ENCODE data around the gene NCKAP5.

NCKAP5 gene

GRCh38 chr2:133599211-133599803 is 31.0 kb upstream of the NCKAP5 start:
- Histone ChIP-seq H2AK5ac (ENCODE audit: low read length) (no peak overlapping the region), H4K8ac (ENCODE audit: low read depth, low read length) (no peak overlapping the region), H3K4me2 (ENCODE audit: low read length) (no peak overlapping the region), H4K5ac (ENCODE audit: low read length) (no peak overlapping the region), H3K23ac (ENCODE audit: low read length) (no peak overlapping the region), H3K27me3 (ENCODE audit: insufficient read depth, low read length, poor library complexity) (no peaks in the 10 kb centered on the region), H3K56ac (ENCODE audit: low read length) (no peak overlapping the region), H3K79me1 (ENCODE audit: low read length) (no peaks in the 10 kb centered on the region), H3K9ac (ENCODE audit: low read length) (no peak overlapping the region), H2BK15ac (replicated peaks; ENCODE audit: low read depth) (no peak overlapping the region), H3K4me1 (ENCODE audit: control insufficient read depth, low read depth, low read length) (no peaks in the 10 kb centered on the region), H3K79me2 (ENCODE audit: control insufficient read depth, insufficient read depth, low read length) (no peaks in the 10 kb centered on the region), H2BK5ac (ENCODE audit: low read length) (no peak overlapping the region), H2BK120ac (ENCODE audit: low read depth, low read length) (no peak overlapping the region), H3K4ac (ENCODE audit: low read depth, low read length) (no peak overlapping the region), H3K4me3 (ENCODE audit: low read length) (no peak overlapping the region), H3K36me3 (ENCODE audit: control insufficient read depth, insufficient read depth, low read length) (no peaks in the 10 kb centered on the region), H3K18ac (ENCODE audit: low read length) (no peak overlapping the region), H3K27ac (ENCODE audit: low read depth, low read length) (no peak overlapping the region)
- WGBS (ENCODE audit: extremely low coverage, insufficient coverage, low lambda C conversion rate): no CpG with 5 or more reads among the region's 5 CpGs
- no peak for DNase-seq

- WGBS (ENCODE audit: extremely low coverage, insufficient coverage, low lambda C conversion rate): no CpG with 5 or more reads among the region's 2 CpGs
- H3K36me3 ChIP-seq (ENCODE audit: control insufficient read depth, insufficient read depth, low read length): no peaks in the 10 kb centered on the region
- H4K5ac ChIP-seq (ENCODE audit: low read length): no peak overlapping the region
Observed at GRCh38 chr2:133598769-133599168, 30.5 kb upstream of the NCKAP5 start.

GRCh38 chr2:133596701-133597393 is 28.6 kb upstream of the NCKAP5 start:
- H3K27ac ChIP-seq (ENCODE audit: low read depth, low read length): no peak overlapping the region
- WGBS (ENCODE audit: extremely low coverage, insufficient coverage, low lambda C conversion rate): no CpG with 5 or more reads among the region's 4 CpGs
- no peak overlapping the region for H2BK5ac ChIP-seq (ENCODE audit: low read length)
- no peak overlapping the region for H3K23ac ChIP-seq (ENCODE audit: low read length)
- no peak overlapping the region for H2AK5ac ChIP-seq (ENCODE audit: low read length)
- peak; percentile 18 for DNase-seq
- no peaks in the 10 kb centered on the region for H3K36me3 ChIP-seq (ENCODE audit: control insufficient read depth, insufficient read depth, low read length)
- no peak overlapping the region for H3K9ac ChIP-seq (ENCODE audit: low read length)
- no peak overlapping the region for H2BK15ac ChIP-seq (replicated peaks; ENCODE audit: low read depth)
- no peaks in the 10 kb centered on the region for H3K27me3 ChIP-seq (ENCODE audit: insufficient read depth, low read length, poor library complexity)
- H3K4ac ChIP-seq (ENCODE audit: low read depth, low read length): no peak overlapping the region
- no peak overlapping the region for H3K4me3 ChIP-seq (ENCODE audit: low read length)
- H3K79me1 ChIP-seq (ENCODE audit: low read length): no peaks in the 10 kb centered on the region
- H3K4me1 ChIP-seq (ENCODE audit: control insufficient read depth, low read depth, low read length): no peaks in the 10 kb centered on the region
- H3K79me2 ChIP-seq (ENCODE audit: control insufficient read depth, insufficient read depth, low read length): no peaks in the 10 kb centered on the region
- H3K4me2 ChIP-seq (ENCODE audit: low read length): no peak overlapping the region
- H2BK120ac ChIP-seq (ENCODE audit: low read depth, low read length): no peak overlapping the region
- H4K5ac ChIP-seq (ENCODE audit: low read length): no peak overlapping the region
- no peak overlapping the region for H4K8ac ChIP-seq (ENCODE audit: low read depth, low read length)
- no peak overlapping the region for H3K56ac ChIP-seq (ENCODE audit: low read length)
- H3K18ac ChIP-seq (ENCODE audit: low read length): no peak overlapping the region

More at GRCh38 chr2:133598769-133599168, 30.5 kb upstream of the NCKAP5 start:
- Histone ChIP-seq H3K56ac (ENCODE audit: low read length) (no peak overlapping the region), H3K79me2 (ENCODE audit: control insufficient read depth, insufficient read depth, low read length) (no peaks in the 10 kb centered on the region), H3K4me2 (ENCODE audit: low read length) (no peak overlapping the region), H3K9ac (ENCODE audit: low read length) (no peak overlapping the region), H3K27me3 (ENCODE audit: insufficient read depth, low read length, poor library complexity) (no peaks in the 10 kb centered on the region), H2BK15ac (replicated peaks; ENCODE audit: low read depth) (no peak overlapping the region), H3K4ac (ENCODE audit: low read depth, low read length) (no peak overlapping the region), H3K79me1 (ENCODE audit: low read length) (no peaks in the 10 kb centered on the region), H3K4me3 (ENCODE audit: low read length) (no peak overlapping the region), H2BK5ac (ENCODE audit: low read length) (no peak overlapping the region), H3K18ac (ENCODE audit: low read length) (no peak overlapping the region), H3K23ac (ENCODE audit: low read length) (no peak overlapping the region), H2AK5ac (ENCODE audit: low read length) (no peak overlapping the region), H2BK120ac (ENCODE audit: low read depth, low read length) (no peak overlapping the region), H3K27ac (ENCODE audit: low read depth, low read length) (no peak overlapping the region), H3K4me1 (ENCODE audit: control insufficient read depth, low read depth, low read length) (no peaks in the 10 kb centered on the region), H4K8ac (ENCODE audit: low read depth, low read length) (no peak overlapping the region)
- DNase-seq: no peak

- no CpG with 5 or more reads among the region's 4 CpGs for WGBS (ENCODE audit: extremely low coverage, insufficient coverage, low lambda C conversion rate)
- H2BK15ac ChIP-seq (replicated peaks; ENCODE audit: low read depth): no peak overlapping the region
- H2AK5ac ChIP-seq (ENCODE audit: low read length): no peak overlapping the region
- no peak overlapping the region for H2BK5ac ChIP-seq (ENCODE audit: low read length)
- H4K8ac ChIP-seq (ENCODE audit: low read depth, low read length): no peak overlapping the region
- no peak overlapping the region for H3K18ac ChIP-seq (ENCODE audit: low read length)
- H3K23ac ChIP-seq (ENCODE audit: low read length): no peak overlapping the region
- DNase-seq: no peak
- H3K4ac ChIP-seq (ENCODE audit: low read depth, low read length): no peak overlapping the region
- no peak overlapping the region for H3K4me2 ChIP-seq (ENCODE audit: low read length)
- no peak overlapping the region for H3K27ac ChIP-seq (ENCODE audit: low read depth, low read length)
- no peaks in the 10 kb centered on the region for H3K4me1 ChIP-seq (ENCODE audit: control insufficient read depth, low read depth, low read length)
- H3K79me2 ChIP-seq (ENCODE audit: control insufficient read depth, insufficient read depth, low read length): no peaks in the 10 kb centered on the region
- H3K56ac ChIP-seq (ENCODE audit: low read length): no peak overlapping the region
- H3K36me3 ChIP-seq (ENCODE audit: control insufficient read depth, insufficient read depth, low read length): no peaks in the 10 kb centered on the region
- H3K9ac ChIP-seq (ENCODE audit: low read length): no peak overlapping the region
- no peak overlapping the region for H3K4me3 ChIP-seq (ENCODE audit: low read length)
- no peaks in the 10 kb centered on the region for H3K79me1 ChIP-seq (ENCODE audit: low read length)
- no peaks in the 10 kb centered on the region for H3K27me3 ChIP-seq (ENCODE audit: insufficient read depth, low read length, poor library complexity)
- H2BK120ac ChIP-seq (ENCODE audit: low read depth, low read length): no peak overlapping the region
- no peak overlapping the region for H4K5ac ChIP-seq (ENCODE audit: low read length)
Observed at GRCh38 chr2:133591164-133591563, 22.9 kb upstream of the NCKAP5 start.

- DNase-seq: no peak
- Histone ChIP-seq H3K4me3 (ENCODE audit: low read length) (no peak overlapping the region), H3K9ac (ENCODE audit: low read length) (no peak overlapping the region), H3K27me3 (ENCODE audit: insufficient read depth, low read length, poor library complexity) (no peaks in the 10 kb centered on the region), H3K36me3 (ENCODE audit: control insufficient read depth, insufficient read depth, low read length) (no peaks in the 10 kb centered on the region), H3K56ac (ENCODE audit: low read length) (no peak overlapping the region), H3K27ac (ENCODE audit: low read depth, low read length) (no peak overlapping the region), H4K8ac (ENCODE audit: low read depth, low read length) (no peak overlapping the region), H3K4me2 (ENCODE audit: low read length) (no peak overlapping the region), H3K4me1 (ENCODE audit: control insufficient read depth, low read depth, low read length) (no peaks in the 10 kb centered on the region), H4K5ac (ENCODE audit: low read length) (no peak overlapping the region), H2AK5ac (ENCODE audit: low read length) (no peak overlapping the region), H2BK120ac (ENCODE audit: low read depth, low read length) (no peak overlapping the region), H3K4ac (ENCODE audit: low read depth, low read length) (no peak overlapping the region), H2BK5ac (ENCODE audit: low read length) (no peak overlapping the region), H3K79me1 (ENCODE audit: low read length) (no peaks in the 10 kb centered on the region), H3K23ac (ENCODE audit: low read length) (no peak overlapping the region), H3K79me2 (ENCODE audit: control insufficient read depth, insufficient read depth, low read length) (no peaks in the 10 kb centered on the region), H2BK15ac (replicated peaks; ENCODE audit: low read depth) (no peak overlapping the region), H3K18ac (ENCODE audit: low read length) (no peak overlapping the region)
- no CpG with 5 or more reads among the region's 4 CpGs for WGBS (ENCODE audit: extremely low coverage, insufficient coverage, low lambda C conversion rate)
Observed at GRCh38 chr2:133589456-133589855, 21.2 kb upstream of the NCKAP5 start.

- no peak overlapping the region for H2BK15ac ChIP-seq (replicated peaks; ENCODE audit: low read depth)
- no peaks in the 10 kb centered on the region for H3K79me2 ChIP-seq (ENCODE audit: control insufficient read depth, insufficient read depth, low read length)
- no peaks in the 10 kb centered on the region for H3K79me1 ChIP-seq (ENCODE audit: low read length)
- no peak overlapping the region for H3K9ac ChIP-seq (ENCODE audit: low read length)
- H3K36me3 ChIP-seq (ENCODE audit: control insufficient read depth, insufficient read depth, low read length): no peaks in the 10 kb centered on the region
- no peak overlapping the region for H3K4ac ChIP-seq (ENCODE audit: low read depth, low read length)
- no peak overlapping the region for H2BK5ac ChIP-seq (ENCODE audit: low read length)
- H3K18ac ChIP-seq (ENCODE audit: low read length): no peak overlapping the region
- H3K56ac ChIP-seq (ENCODE audit: low read length): no peak overlapping the region
- H4K8ac ChIP-seq (ENCODE audit: low read depth, low read length): no peak overlapping the region
- H3K27ac ChIP-seq (ENCODE audit: low read depth, low read length): no peak overlapping the region
- H3K4me2 ChIP-seq (ENCODE audit: low read length): no peak overlapping the region
- no peak overlapping the region for H4K5ac ChIP-seq (ENCODE audit: low read length)
- no peak overlapping the region for H3K23ac ChIP-seq (ENCODE audit: low read length)
- H2AK5ac ChIP-seq (ENCODE audit: low read length): no peak overlapping the region
- no peak for DNase-seq
- H3K4me1 ChIP-seq (ENCODE audit: control insufficient read depth, low read depth, low read length): no peaks in the 10 kb centered on the region
- no peaks in the 10 kb centered on the region for H3K27me3 ChIP-seq (ENCODE audit: insufficient read depth, low read length, poor library complexity)
- H2BK120ac ChIP-seq (ENCODE audit: low read depth, low read length): no peak overlapping the region
- no CpG with 5 or more reads among the region's 1 CpG for WGBS (ENCODE audit: extremely low coverage, insufficient coverage, low lambda C conversion rate)
- H3K4me3 ChIP-seq (ENCODE audit: low read length): no peak overlapping the region
Observed at GRCh38 chr2:133588144-133588543, 19.9 kb upstream of the NCKAP5 start.
